ENCODE data around the gene CDT1.

CDT1 gene

DNA sequence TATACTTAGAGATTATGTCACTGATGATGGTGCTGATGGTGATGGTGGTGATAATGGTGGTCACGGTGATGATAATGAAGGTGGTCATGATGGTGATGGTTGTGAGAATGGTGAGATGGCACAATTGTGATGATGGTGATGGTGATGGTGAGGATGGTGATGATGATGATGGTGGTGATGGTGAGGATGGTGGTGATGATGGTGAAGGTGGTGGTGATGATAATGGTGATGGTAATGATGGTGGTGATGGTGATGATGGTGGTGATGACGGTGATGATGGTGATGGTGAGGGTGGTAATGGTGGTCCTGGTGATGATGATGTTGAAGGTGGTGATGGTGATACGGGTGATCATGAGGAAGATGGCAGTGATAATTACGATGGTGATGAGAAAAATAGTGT lies 5.5 kb upstream of the CDT1 start:
- no peak overlapping the region for H3K9ac ChIP-seq (ENCODE audit: low read length)
- no peak overlapping the region for H2BK5ac ChIP-seq (ENCODE audit: low read depth, low read length, poor library complexity, severe bottlenecking)
- no peak for DNase-seq
- H4K91ac ChIP-seq (ENCODE audit: low read length), result no peak overlapping the region
- H2AFZ ChIP-seq (ENCODE audit: low read depth, low read length), result no peak overlapping the region
- no peak overlapping the region for H3K23ac ChIP-seq (ENCODE audit: low read length in 2 of 2)
- no peak overlapping the region for H3K14ac ChIP-seq (ENCODE audit: low read length in 2 of 2)
- H3K9me3 ChIP-seq (ENCODE audit: control insufficient read depth, low read length), result no peaks in the 10 kb centered on the region
- H3K4me3 ChIP-seq (ENCODE audit: insufficient read depth in 1 of 2, low read depth in 1 of 2, low read length in 2 of 2), result no peak overlapping the region
- no peak overlapping the region for H3K18ac ChIP-seq (ENCODE audit: low read depth in 1 of 2, low read length in 2 of 2)
- peaks cover 8% of the 10 kb centered on the region for H3K4me1 ChIP-seq (ENCODE audit: control insufficient read depth, insufficient read depth, low read depth, low read length)
- H3K27me3 ChIP-seq (ENCODE audit: control insufficient read depth in 1 of 2, insufficient read depth in 1 of 2, low read length in 2 of 2), result peaks cover 4 to 9% of the 10 kb centered on the region in 2 experiments
- H2BK120ac ChIP-seq (ENCODE audit: low read depth, low read length), result no peak overlapping the region
- H3K4ac ChIP-seq (ENCODE audit: low read depth in 1 of 2, low read length in 2 of 2), result no peak overlapping the region
- H4K8ac ChIP-seq (ENCODE audit: low read length), result no peak overlapping the region
- no peak overlapping the region for H2AK5ac ChIP-seq (ENCODE audit: low read length, severe bottlenecking)
- H3K36me3 ChIP-seq (ENCODE audit: control insufficient read depth in 1 of 2, insufficient read depth in 2 of 2, low read depth in 1 of 2, low read length in 2 of 2), result peaks cover 0 to 8% of the 10 kb centered on the region in 2 experiments
- over 99% methylated on average over 4 of the region's 4 CpGs for WGBS
- H3K4me2 ChIP-seq (ENCODE audit: low read length, poor library complexity, severe bottlenecking), result no peak overlapping the region
- H3K79me1 ChIP-seq (replicated peaks; ENCODE audit: low read length, poor library complexity, severe bottlenecking), result peaks cover 3% of the 10 kb centered on the region
- no peak overlapping the region for H2BK12ac ChIP-seq (ENCODE audit: low read length in 2 of 2)
- no peak overlapping the region for H3K27ac ChIP-seq (ENCODE audit: low read length, poor library complexity, severe bottlenecking)
- no peak overlapping the region for H2BK15ac ChIP-seq (ENCODE audit: low read depth, poor library complexity, severe bottlenecking)

DNA sequence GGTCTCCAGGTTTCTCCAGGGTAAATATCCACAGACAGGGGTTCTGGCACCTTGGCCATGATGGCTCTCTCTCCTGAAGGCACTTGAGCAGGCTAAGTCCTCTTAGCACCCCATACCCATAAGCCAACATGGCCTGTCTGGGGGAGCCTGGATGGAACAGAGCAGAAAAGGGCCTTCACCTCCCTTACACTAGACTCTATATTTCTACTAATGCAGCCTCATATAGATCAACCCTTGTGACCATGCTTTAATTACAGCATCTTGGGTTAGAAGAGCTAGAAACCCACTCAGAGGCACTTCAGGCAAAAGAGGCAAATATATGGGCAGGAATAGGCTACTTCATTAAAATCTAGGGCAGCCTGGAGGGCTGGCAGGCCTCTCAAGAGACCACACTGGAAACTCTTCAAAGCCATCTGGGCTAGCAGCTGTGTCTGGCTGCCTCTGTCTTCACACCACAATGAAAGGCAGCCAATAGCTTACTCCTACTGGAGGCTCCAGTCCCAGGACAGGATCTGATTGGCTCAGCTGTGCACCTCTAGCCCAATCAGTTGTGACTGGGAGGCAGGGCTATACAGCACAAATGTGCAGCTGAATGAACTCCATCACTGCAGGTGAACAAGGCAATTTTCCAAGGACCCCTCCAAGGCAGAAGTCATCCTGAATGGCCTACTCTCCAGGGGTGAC lies 4.7 kb upstream of the CDT1 start:
- no peak for DNase-seq

GRCh38 chr16:88799569-88800276 lies 3.9 kb upstream of the CDT1 start:
- Histone ChIP-seq H3K4me3 (ENCODE audit: insufficient read depth in 1 of 2, low read depth in 1 of 2, low read length in 2 of 2) (no peak overlapping the region), H3K14ac (ENCODE audit: low read length in 2 of 2) (no peak overlapping the region), H3K18ac (ENCODE audit: low read depth in 1 of 2, low read length in 2 of 2) (no peak overlapping the region), H2BK15ac (ENCODE audit: low read depth, poor library complexity, severe bottlenecking) (no peak overlapping the region), H4K8ac (ENCODE audit: low read length) (no peak overlapping the region), H3K4ac (ENCODE audit: low read depth in 1 of 2, low read length in 2 of 2) (no peak overlapping the region), H3K4me2 (ENCODE audit: low read length, poor library complexity, severe bottlenecking) (no peak overlapping the region), H3K79me1 (replicated peaks; ENCODE audit: low read length, poor library complexity, severe bottlenecking) (peaks cover 7% of the 10 kb centered on the region), H3K27me3 (ENCODE audit: control insufficient read depth in 1 of 2, insufficient read depth in 1 of 2, low read length in 2 of 2) (no peaks in the 10 kb centered on the region), H2AK5ac (ENCODE audit: low read length, severe bottlenecking) (no peak overlapping the region), H2AFZ (ENCODE audit: low read depth, low read length) (no peak overlapping the region), H3K9me3 (ENCODE audit: control insufficient read depth, low read length) (no peaks in the 10 kb centered on the region), H3K4me1 (ENCODE audit: control insufficient read depth, insufficient read depth, low read depth, low read length) (peaks cover 16% of the 10 kb centered on the region), H3K36me3 (ENCODE audit: control insufficient read depth in 1 of 2, insufficient read depth in 2 of 2, low read depth in 1 of 2, low read length in 2 of 2) (peaks cover 0 to 8% of the 10 kb centered on the region in 2 experiments), H2BK5ac (ENCODE audit: low read depth, low read length, poor library complexity, severe bottlenecking) (no peak overlapping the region), H3K23ac (ENCODE audit: low read length in 2 of 2) (no peak overlapping the region), H3K27ac (ENCODE audit: low read length, poor library complexity, severe bottlenecking) (no peak overlapping the region), H3K9ac (ENCODE audit: low read length) (no peak overlapping the region), H4K91ac (ENCODE audit: low read length) (no peak overlapping the region), H2BK12ac (ENCODE audit: low read length in 2 of 2) (no peak overlapping the region), H2BK120ac (ENCODE audit: low read depth, low read length) (no peak overlapping the region)
- DNase-seq, result no peak
- WGBS, result 93% methylated on average over 17 of the region's 17 CpGs

More for the DNA sequence above, 4.7 kb upstream of the CDT1 start:
- Histone ChIP-seq H3K14ac (ENCODE audit: low read length in 2 of 2) (no peak overlapping the region), H3K18ac (ENCODE audit: low read depth in 1 of 2, low read length in 2 of 2) (no peak overlapping the region), H2AK5ac (ENCODE audit: low read length, severe bottlenecking) (no peak overlapping the region), H3K79me1 (replicated peaks; ENCODE audit: low read length, poor library complexity, severe bottlenecking) (peaks cover 3% of the 10 kb centered on the region), H3K4me2 (ENCODE audit: low read length, poor library complexity, severe bottlenecking) (no peak overlapping the region), H3K36me3 (ENCODE audit: control insufficient read depth in 1 of 2, insufficient read depth in 2 of 2, low read depth in 1 of 2, low read length in 2 of 2) (peaks cover 0 to 8% of the 10 kb centered on the region in 2 experiments), H3K23ac (ENCODE audit: low read length in 2 of 2) (no peak overlapping the region), H2BK120ac (ENCODE audit: low read depth, low read length) (no peak overlapping the region), H2AFZ (ENCODE audit: low read depth, low read length) (no peak overlapping the region), H3K4ac (ENCODE audit: low read depth in 1 of 2, low read length in 2 of 2) (no peak overlapping the region), H2BK12ac (ENCODE audit: low read length in 2 of 2) (no peak overlapping the region), H2BK15ac (ENCODE audit: low read depth, poor library complexity, severe bottlenecking) (no peak overlapping the region), H2BK5ac (ENCODE audit: low read depth, low read length, poor library complexity, severe bottlenecking) (no peak overlapping the region), H3K27ac (ENCODE audit: low read length, poor library complexity, severe bottlenecking) (no peak overlapping the region), H3K9ac (ENCODE audit: low read length) (no peak overlapping the region), H3K27me3 (ENCODE audit: control insufficient read depth in 1 of 2, insufficient read depth in 1 of 2, low read length in 2 of 2) (peaks cover 0 to 1% of the 10 kb centered on the region in 2 experiments), H3K4me3 (ENCODE audit: insufficient read depth in 1 of 2, low read depth in 1 of 2, low read length in 2 of 2) (no peak overlapping the region), H4K8ac (ENCODE audit: low read length) (no peak overlapping the region), H3K4me1 (ENCODE audit: control insufficient read depth, insufficient read depth, low read depth, low read length) (peaks cover 9% of the 10 kb centered on the region), H3K9me3 (ENCODE audit: control insufficient read depth, low read length) (no peaks in the 10 kb centered on the region), H4K91ac (ENCODE audit: low read length) (no peak overlapping the region)

DNA sequence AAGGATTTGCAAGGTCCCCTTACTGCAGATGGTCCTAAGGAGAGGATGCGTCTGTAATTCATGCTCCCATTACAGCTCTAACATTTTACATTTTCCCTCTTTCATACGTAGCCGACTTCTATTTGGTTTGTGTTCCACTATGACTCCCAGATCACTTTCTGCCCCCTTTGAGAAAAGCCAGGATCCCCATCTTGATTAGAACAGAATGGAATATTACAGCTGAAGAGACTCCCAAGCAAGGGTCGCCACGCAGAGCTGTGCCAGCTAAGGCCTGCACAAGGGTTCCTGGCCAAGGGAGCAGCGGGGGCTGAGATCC lies 3.4 kb upstream of the CDT1 start:
- Histone ChIP-seq H4K91ac (ENCODE audit: low read length) (no peak overlapping the region), H3K4me1 (ENCODE audit: control insufficient read depth, insufficient read depth, low read depth, low read length) (peaks cover 21% of the 10 kb centered on the region), H2BK15ac (ENCODE audit: low read depth, poor library complexity, severe bottlenecking) (no peak overlapping the region), H3K27ac (ENCODE audit: low read length, poor library complexity, severe bottlenecking) (no peak overlapping the region), H3K9ac (ENCODE audit: low read length) (no peak overlapping the region), H3K36me3 (ENCODE audit: control insufficient read depth in 1 of 2, insufficient read depth in 2 of 2, low read depth in 1 of 2, low read length in 2 of 2) (peaks cover 1 to 8% of the 10 kb centered on the region in 2 experiments), H3K27me3 (ENCODE audit: control insufficient read depth in 1 of 2, insufficient read depth in 1 of 2, low read length in 2 of 2) (no peaks in the 10 kb centered on the region), H3K14ac (ENCODE audit: low read length in 2 of 2) (no peak overlapping the region), H4K8ac (ENCODE audit: low read length) (no peak overlapping the region), H3K79me1 (replicated peaks; ENCODE audit: low read length, poor library complexity, severe bottlenecking) (peaks cover 11% of the 10 kb centered on the region), H2AK5ac (ENCODE audit: low read length, severe bottlenecking) (no peak overlapping the region), H3K18ac (ENCODE audit: low read depth in 1 of 2, low read length in 2 of 2) (no peak overlapping the region), H3K23ac (ENCODE audit: low read length in 2 of 2) (no peak overlapping the region), H2BK12ac (ENCODE audit: low read length in 2 of 2) (no peak overlapping the region), H2BK5ac (ENCODE audit: low read depth, low read length, poor library complexity, severe bottlenecking) (no peak overlapping the region), H2BK120ac (ENCODE audit: low read depth, low read length) (no peak overlapping the region), H3K4me3 (ENCODE audit: insufficient read depth in 1 of 2, low read depth in 1 of 2, low read length in 2 of 2) (no peak overlapping the region), H3K4ac (ENCODE audit: low read depth in 1 of 2, low read length in 2 of 2) (no peak overlapping the region), H3K9me3 (ENCODE audit: control insufficient read depth, low read length) (no peaks in the 10 kb centered on the region), H2AFZ (ENCODE audit: low read depth, low read length) (no peak overlapping the region), H3K4me2 (ENCODE audit: low read length, poor library complexity, severe bottlenecking) (no peak overlapping the region)
- no peak for DNase-seq
- WGBS, result 94% methylated on average over 6 of the region's 6 CpGs

All from mesenchymal stem cell (in vitro differentiated cells and primary cell).